ENCODE results near the gene SMIM43.

Gene SMIM43

DNA sequence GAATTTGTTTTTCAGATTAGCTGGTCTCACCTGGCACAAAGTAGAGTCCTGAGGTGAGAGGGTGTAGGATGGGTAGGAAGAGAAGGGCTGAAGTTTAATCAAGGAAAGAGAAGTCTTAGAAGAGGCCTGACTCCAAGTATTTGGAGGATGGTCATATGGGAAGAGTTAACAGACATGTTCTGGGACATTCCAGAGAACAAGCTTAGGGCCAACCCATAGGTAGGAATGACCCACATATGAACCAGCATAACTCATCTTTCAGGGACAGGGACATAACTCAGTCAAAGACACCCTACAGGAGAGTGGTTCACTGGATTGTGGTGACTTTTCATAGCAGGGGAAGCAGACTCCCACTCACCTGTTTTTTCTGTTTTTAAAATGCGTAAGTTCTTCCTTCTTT, 40.3 kb downstream of the SMIM43 start:
- FAIRE-seq: no peak
- TF ChIP-seq, protein P1, sequence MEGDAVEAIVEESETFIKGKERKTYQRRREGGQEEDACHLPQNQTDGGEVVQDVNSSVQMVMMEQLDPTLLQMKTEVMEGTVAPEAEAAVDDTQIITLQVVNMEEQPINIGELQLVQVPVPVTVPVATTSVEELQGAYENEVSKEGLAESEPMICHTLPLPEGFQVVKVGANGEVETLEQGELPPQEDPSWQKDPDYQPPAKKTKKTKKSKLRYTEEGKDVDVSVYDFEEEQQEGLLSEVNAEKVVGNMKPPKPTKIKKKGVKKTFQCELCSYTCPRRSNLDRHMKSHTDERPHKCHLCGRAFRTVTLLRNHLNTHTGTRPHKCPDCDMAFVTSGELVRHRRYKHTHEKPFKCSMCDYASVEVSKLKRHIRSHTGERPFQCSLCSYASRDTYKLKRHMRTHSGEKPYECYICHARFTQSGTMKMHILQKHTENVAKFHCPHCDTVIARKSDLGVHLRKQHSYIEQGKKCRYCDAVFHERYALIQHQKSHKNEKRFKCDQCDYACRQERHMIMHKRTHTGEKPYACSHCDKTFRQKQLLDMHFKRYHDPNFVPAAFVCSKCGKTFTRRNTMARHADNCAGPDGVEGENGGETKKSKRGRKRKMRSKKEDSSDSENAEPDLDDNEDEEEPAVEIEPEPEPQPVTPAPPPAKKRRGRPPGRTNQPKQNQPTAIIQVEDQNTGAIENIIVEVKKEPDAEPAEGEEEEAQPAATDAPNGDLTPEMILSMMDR (IDR thresholded peaks at IDR 0.05; ENCODE audit: insufficient read depth, missing control alignments): no peak
- no peak for DNase-seq (ENCODE audit: insufficient read length, low spot score)

DNA sequence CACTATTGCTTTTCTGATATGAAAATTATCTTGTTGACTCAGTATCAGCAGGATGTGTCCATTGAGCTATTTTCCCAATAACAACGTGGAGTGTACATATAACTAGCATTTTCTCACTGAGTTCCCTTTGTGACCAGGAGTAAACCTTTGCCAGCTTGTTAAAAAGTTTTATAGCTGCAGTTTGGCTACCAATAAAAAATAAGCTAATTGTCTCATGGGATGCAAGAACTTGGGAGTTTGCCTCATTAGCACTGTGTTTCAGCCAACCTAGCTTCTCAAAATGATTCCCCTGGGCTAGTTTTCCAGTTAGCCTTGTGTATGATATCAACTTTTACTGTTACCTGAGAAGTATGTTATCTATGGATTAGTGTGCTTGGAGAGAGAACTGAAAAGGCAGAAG, 43.3 kb downstream of the SMIM43 start:
- TF ChIP-seq, protein P1 (IDR thresholded peaks at IDR 0.05; ENCODE audit: insufficient read depth, missing control alignments): no peak
- FAIRE-seq (no peak), DNase-seq (ENCODE audit: insufficient read length, low spot score) (no peak)

DNA sequence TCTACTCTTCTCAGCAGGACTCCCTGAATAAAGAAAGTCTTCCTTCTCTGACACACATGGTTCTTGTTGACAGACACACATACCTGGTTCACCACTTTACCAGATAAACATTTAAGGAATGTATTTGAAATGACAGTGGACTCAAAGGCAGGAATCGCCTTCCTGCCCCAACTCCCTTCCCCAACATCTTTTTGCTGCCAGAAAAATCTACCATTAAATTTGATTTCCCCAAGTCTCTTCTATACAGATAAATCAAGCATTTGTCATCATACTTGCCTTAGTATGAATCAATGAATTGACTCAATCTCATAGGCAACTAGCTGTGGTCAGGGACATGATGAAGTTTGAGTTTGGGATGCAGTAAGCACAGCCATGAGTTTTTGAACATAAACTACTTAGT, 44.9 kb downstream of the SMIM43 start:
- DNase-seq (ENCODE audit: insufficient read length, low spot score): no peak
- TF ChIP-seq, protein P1 (IDR thresholded peaks at IDR 0.05; ENCODE audit: insufficient read depth, missing control alignments): no peak
- no peak for FAIRE-seq

DNA sequence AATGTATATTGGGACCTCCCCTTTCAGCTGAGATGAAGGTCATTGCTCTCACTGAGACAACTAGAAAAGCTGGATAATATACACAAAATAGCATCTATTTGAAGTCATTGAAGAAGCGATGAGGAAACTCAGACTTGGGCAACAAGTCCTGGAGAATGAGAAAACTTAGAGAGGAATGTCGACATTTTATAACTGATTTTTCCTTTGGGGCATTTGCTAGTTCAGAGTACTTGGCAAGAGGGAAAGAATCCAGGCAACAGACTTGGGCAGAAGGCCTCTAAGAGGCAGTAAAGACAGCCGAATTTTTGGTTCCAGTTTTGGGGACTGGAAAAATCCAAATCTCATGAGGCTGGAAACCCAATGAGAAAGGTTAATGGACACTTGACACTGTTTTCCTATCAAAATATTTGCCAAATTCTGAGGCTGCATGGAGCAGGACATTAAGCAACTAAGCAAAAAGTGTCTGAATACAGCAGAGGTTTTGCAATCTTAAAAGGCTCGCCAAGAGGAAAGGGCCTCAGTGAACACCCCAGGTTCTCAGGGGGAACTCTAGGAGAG, 47.2 kb downstream of the SMIM43 start:
- FAIRE-seq: no peak
- DNase-seq (ENCODE audit: insufficient read length, low spot score): no peak
- TF ChIP-seq, protein P1 (IDR thresholded peaks at IDR 0.05; ENCODE audit: insufficient read depth, missing control alignments): no peak

DNA sequence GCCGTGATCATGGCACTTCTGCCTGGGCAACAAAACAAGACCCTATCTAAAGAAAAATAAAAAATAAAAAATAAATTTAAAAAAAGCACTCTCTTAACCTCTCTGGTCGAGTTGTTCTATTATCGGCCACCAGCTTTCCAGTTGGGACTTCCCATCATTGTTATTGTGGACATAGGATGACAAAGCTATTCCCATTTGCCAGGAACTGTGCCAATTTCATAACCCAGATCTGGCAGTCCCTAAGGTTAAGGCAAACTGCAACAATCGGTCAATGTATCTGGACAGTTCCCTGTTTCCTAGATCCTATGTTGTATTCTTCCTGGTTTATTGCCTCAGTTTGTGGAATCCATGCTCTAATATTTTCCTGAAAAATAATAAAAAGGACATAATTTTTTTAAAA, 50.4 kb downstream of the SMIM43 start:
- DNase-seq (ENCODE audit: insufficient read length, low spot score): no peak
- FAIRE-seq: no peak
- TF ChIP-seq, protein P1 (IDR thresholded peaks at IDR 0.05; ENCODE audit: insufficient read depth, missing control alignments): no peak

DNA sequence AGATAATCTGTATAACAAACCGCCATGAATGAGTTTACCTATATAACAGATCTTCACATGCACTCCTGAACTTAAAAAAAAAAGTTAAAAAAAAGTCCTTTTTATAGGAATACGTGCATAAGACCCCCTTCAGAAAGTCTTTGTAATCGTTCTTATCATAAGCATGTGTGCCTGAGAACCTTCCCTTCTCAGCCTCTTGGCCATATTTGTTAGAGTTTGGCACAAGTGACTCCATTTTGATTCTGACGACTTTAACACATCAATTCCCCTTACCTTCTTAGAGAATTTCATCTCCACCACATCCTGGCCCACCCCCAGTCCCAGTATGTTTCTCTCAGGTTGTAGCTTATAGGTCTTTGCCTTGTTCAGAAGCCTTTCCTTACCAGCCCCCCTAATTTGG, 52.2 kb downstream of the SMIM43 start:
- TF ChIP-seq, protein P1 (IDR thresholded peaks at IDR 0.05; ENCODE audit: insufficient read depth, missing control alignments): no peak
- DNase-seq (ENCODE audit: insufficient read length, low spot score): no peak
- no peak for FAIRE-seq

DNA sequence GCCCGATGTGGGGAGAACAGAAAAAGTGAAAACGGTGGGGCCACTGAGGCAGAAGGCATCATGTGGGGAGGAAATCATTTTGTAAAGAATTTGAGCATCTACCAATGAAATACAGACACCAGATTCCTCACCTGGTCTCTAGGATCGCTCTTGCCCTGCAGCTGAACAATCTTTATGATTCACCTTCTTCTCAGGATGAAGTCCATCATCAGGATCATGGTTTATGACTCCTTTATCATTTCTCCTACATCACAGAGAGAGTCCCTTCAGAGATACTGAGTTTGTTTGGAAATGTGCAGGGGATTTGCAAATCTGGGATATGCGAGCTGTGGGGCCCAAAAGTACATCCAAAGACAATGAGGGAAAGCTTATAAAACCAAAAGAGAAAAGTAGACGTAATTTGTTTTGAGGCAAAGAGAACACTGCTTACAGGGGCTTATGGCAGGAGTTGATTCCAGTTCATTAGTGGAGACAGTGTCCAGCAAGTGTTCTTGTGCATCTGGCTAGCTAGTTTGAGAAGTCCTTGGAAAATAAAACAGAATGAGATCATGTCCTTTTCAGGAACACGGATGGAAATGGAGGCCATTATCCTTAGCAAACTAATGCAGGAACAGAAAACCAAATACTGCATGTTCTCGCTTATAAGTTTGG, 52.8 kb downstream of the SMIM43 start:
- FAIRE-seq (no peak), DNase-seq (ENCODE audit: insufficient read length, low spot score) (no peak)
- TF ChIP-seq, protein P1 (IDR thresholded peaks at IDR 0.05; ENCODE audit: insufficient read depth, missing control alignments): no peak

Data from D721Med (cell line).